ENCODE results near the gene SEMA7A. TPM values are rescaled to one million over a fixed set of nuclear protein-coding genes. Genes with fewer than 3 reads are reported as not detected.

SEMA7A gene
- total and polyA plus RNA-seq, 2 experiments from 2014 or later = 0.99 to 11.9 TPM

DNA sequence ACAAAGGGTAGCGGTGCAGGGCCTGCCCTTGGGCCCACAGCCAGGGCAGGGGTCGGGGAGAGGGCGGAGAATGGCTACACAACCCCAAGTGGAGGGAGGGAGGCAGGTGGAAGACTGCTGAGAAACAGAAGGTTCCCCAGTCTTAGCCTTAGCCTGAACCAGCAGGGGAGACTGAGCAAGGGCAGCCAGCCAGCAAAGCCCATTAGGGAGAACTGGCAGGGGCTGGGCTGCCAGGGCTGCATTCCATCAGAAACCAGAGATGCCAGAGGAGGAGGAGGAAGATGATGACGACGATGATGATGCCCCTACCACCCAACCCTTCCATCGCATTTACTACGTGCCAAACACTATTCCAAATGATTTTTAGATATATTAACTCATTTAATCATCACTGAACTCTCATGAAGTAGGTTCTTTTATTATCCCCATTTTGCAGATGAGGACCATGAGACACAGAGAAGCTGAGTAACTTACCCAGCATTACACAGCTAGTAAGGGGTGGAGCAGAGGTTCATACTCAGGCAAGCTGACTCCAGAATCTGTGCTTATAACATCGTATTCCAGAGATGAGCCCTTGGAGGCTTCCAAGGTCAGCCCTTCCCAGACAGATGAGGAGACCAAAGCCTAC lies 8.7 kb downstream of the SEMA7A start:
- Histone ChIP-seq H3K4me3 (no peak overlapping the region), H3K9me3 (ENCODE audit: low read depth) (no peaks in the 10 kb centered on the region), H3K27ac (no peak overlapping the region), H3K36me3 (no peaks in the 10 kb centered on the region), H3K4me1 (ENCODE audit: low read depth) (peaks cover 43% of the 10 kb centered on the region), H3K27me3 (no peaks in the 10 kb centered on the region)
- TF ChIP-seq, protein P1, sequence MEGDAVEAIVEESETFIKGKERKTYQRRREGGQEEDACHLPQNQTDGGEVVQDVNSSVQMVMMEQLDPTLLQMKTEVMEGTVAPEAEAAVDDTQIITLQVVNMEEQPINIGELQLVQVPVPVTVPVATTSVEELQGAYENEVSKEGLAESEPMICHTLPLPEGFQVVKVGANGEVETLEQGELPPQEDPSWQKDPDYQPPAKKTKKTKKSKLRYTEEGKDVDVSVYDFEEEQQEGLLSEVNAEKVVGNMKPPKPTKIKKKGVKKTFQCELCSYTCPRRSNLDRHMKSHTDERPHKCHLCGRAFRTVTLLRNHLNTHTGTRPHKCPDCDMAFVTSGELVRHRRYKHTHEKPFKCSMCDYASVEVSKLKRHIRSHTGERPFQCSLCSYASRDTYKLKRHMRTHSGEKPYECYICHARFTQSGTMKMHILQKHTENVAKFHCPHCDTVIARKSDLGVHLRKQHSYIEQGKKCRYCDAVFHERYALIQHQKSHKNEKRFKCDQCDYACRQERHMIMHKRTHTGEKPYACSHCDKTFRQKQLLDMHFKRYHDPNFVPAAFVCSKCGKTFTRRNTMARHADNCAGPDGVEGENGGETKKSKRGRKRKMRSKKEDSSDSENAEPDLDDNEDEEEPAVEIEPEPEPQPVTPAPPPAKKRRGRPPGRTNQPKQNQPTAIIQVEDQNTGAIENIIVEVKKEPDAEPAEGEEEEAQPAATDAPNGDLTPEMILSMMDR (IDR thresholded peaks at IDR 0.05; ENCODE audit: low read depth, low read length) = no peak
- DNase-seq (ENCODE audit: low read depth in 1 of 2, low spot score in 1 of 2) = no peak

DNA sequence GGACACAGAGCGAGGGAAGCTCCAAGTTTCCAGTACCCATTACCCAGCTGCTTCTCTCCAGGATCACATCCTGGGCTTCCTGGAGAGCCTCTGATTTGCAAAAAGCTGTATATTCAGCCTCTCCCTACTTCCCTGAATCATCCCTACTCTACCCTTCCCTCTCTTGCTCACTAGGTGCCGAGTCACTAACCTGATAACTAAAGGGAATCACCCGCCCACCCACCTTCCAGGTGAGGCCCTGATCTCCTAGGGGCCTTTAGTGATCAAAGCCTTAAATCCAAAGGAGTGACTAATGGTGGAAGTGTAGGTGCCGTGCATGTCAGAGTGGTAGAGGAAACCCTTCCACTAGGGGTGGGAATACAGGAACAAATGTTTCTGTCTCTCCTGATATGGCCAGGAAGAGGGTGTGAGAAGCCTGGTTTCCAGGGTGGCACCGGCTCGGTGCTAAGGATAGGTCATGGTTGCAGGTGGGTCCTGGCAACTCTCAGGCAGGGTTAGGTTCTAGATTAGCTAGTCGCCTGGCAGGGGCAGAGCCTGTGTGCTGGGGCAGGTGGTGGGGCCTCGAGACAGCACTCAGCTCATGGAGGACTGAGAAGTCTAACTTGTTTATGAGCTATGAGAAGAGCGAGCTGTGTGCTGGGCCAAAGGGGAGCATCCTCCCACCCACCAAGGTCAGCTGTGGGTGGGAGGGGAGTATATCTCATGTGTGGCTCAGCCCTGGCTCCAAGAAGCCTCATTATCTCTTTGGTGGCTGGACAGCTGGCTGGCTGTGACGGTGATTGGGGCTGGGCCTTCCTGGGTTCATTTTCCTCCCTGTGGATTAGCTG lies 10.1 kb downstream of the SEMA7A start:
- TF ChIP-seq, protein P1 (IDR thresholded peaks at IDR 0.05; ENCODE audit: low read depth, low read length) = no peak
- peak overlapping the region; percentile 87 for H3K27ac ChIP-seq
- no peaks in the 10 kb centered on the region for H3K9me3 ChIP-seq (ENCODE audit: low read depth)
- no peaks in the 10 kb centered on the region for H3K36me3 ChIP-seq
- H3K4me1 ChIP-seq (ENCODE audit: low read depth) = peaks cover 41% of the 10 kb centered on the region
- no peak for DNase-seq (ENCODE audit: low read depth in 1 of 2, low spot score in 1 of 2)
- no peaks in the 10 kb centered on the region for H3K27me3 ChIP-seq
- no peak overlapping the region for H3K4me3 ChIP-seq

DNA sequence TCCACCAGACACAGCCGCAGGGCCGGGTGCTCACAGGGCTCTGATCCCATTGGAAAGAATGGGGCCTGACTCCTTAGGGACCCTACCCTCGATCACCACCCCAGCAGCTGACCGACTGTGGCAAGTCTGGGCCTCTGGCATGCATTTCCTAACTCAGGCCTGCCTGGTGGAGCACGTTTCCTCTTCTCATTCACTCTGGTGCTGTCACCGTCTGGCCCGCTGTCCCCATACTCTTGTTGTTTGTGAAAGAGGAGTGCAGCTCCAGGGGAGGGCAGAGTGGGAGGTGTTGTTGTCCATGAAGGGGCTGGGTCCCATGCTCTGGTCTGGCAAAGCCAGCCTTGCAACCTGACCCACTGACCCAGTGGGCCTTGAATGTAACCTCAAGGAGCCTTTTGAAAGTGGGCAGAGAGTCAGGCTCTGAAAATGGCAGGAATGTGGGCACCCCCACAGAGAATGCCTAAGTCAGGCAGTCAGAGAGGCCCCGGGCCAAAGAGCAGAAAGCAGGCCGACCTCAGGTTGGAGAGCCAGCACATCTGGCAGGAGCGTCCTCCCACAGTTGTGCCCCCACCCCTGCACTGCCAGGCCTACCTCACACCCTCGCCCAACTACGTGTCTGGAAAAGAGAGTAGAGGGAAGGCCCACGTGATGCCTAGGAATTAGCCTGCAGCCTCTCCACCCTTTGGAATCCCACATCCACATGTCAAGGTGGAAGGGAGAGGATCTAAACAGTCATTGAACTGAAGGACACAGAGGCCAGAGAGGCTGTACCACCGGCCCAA lies 10.9 kb downstream of the SEMA7A start:
- TF ChIP-seq, protein P1 (IDR thresholded peaks at IDR 0.05; ENCODE audit: low read depth, low read length) = no peak
- H3K9me3 ChIP-seq (ENCODE audit: low read depth) = no peaks in the 10 kb centered on the region
- peak; percentile 21 to 60 for DNase-seq (ENCODE audit: low read depth in 1 of 2, low spot score in 1 of 2)
- no peak overlapping the region for H3K4me3 ChIP-seq
- H3K27ac ChIP-seq = peak overlapping the region; percentile 87
- peaks cover 39% of the 10 kb centered on the region for H3K4me1 ChIP-seq (ENCODE audit: low read depth)
- no peaks in the 10 kb centered on the region for H3K36me3 ChIP-seq
- no peaks in the 10 kb centered on the region for H3K27me3 ChIP-seq

DNA sequence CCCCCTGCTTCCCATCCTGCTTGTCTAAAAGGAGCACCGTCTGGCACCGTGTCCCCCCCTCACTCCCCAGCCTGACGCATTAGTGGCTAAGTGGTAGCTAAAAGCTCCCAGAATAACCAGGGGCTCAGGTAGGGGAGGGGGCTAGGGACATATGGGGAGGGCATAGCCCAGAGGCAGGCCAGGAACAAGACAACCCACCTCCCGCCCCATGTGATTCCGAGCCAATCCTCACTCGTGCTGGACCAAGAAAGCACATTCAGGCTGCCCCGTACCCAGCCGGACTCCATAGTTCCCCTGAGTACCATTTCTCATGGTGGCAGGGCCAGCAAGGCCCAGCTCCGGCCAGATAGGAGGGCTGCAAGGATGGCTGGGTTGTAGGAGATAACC lies 11.5 kb downstream of the SEMA7A start:
- Histone ChIP-seq H3K4me1 (ENCODE audit: low read depth) (peaks cover 39% of the 10 kb centered on the region), H3K27ac (peak overlapping the region; percentile 87), H3K9me3 (ENCODE audit: low read depth) (no peaks in the 10 kb centered on the region), H3K36me3 (no peaks in the 10 kb centered on the region), H3K4me3 (no peak overlapping the region), H3K27me3 (no peaks in the 10 kb centered on the region)
- TF ChIP-seq, protein P1 (IDR thresholded peaks at IDR 0.05; ENCODE audit: low read depth, low read length) = no peak
- peak in 1 of 2 donors; percentile 27 for DNase-seq (ENCODE audit: low read depth in 1 of 2, low spot score in 1 of 2)

Measured in cardiac muscle cell (in vitro differentiated cells and primary cell).